ENCODE data around the gene PTPRR. TPM values are rescaled to one million over a fixed set of nuclear protein-coding genes. Genes with fewer than 3 reads are reported as not detected.

Gene PTPRR
- polyA plus RNA-seq, 1 of the 3 experiments (the other 2 are of a cell fraction), result 1.4 TPM

- H3K4me1 ChIP-seq (ENCODE audit: control insufficient read depth in 1 of 2, insufficient read depth in 2 of 2, low read depth in 1 of 2, low read length in 1 of 2), result no peaks in the 10 kb centered on the region; a peak in 3 of 4 replicates
- no peak overlapping the region for H3K4me2 ChIP-seq
- ChIA-PET POLR2A (no interaction called here), CTCF (interaction anchor here (2.8 kb wide), 1 partner anchor 10 kb away, joined by 10 read pairs; no protein-coding TSS in a partner anchor)
- H3K27me3 ChIP-seq (ENCODE audit: insufficient read depth), result no peaks in the 10 kb centered on the region
- peak; percentile 8 for DNase-seq
- H3K4me3 ChIP-seq (ENCODE audit: low read depth in 2 of 2, low read length in 1 of 2), result no peak overlapping the region
- H3F3A ChIP-seq (replicated peaks; ENCODE audit: insufficient read depth), result no peaks in the 10 kb centered on the region
- H3K79me2 ChIP-seq (ENCODE audit: insufficient read depth), result no peaks in the 10 kb centered on the region
- no peaks in the 10 kb centered on the region for H3K36me3 ChIP-seq (replicated peaks in 1 of 2; ENCODE audit: control insufficient read depth in 1 of 2, insufficient read depth in 2 of 2, low read length in 1 of 2)
- TF ChIP-seq GABPA (IDR thresholded peaks at IDR 0.05; ENCODE audit: low read depth) (no peak), PBX3 (IDR thresholded peaks at IDR 0.05) (no peak), NFIC (IDR thresholded peaks at IDR 0.05; ENCODE audit: borderline replicate concordance) (no peak), EP300 (IDR thresholded peaks at IDR 0.05; ENCODE audit: borderline replicate concordance in 1 of 2, low read depth in 1 of 2, low read length in 1 of 2) (peak in 1 of 2 experiments; percentile 59; a peak in 2 of 4 replicates), USF2 (IDR thresholded peaks at IDR 0.05; ENCODE audit: borderline replicate concordance, low read depth, low read length) (no peak), JUND (IDR thresholded peaks at IDR 0.05) (no peak), RAD21 (IDR thresholded peaks at IDR 0.05; ENCODE audit: low read length) (no peak), GATA2 (CRISPR knock-in tag; IDR thresholded peaks at IDR 0.05) (peak; percentile 20; the same call in 1 of the 2 replicates), CTCF (IDR thresholded peaks at IDR 0.05) (no peak), USF1 (IDR thresholded peaks at IDR 0.05; ENCODE audit: borderline replicate concordance, low read depth) (no peak), TCF12 (IDR thresholded peaks at IDR 0.05) (no peak), MAX (IDR thresholded peaks at IDR 0.05; ENCODE audit: low read depth) (no peak), RFX5 (IDR thresholded peaks at IDR 0.05; ENCODE audit: low read length) (no peak), TEAD4 (IDR thresholded peaks at IDR 0.05; ENCODE audit: borderline replicate concordance, insufficient read depth) (no peak), YY1 (IDR thresholded peaks at IDR 0.05; ENCODE audit: low read depth) (no peak), MXI1 (IDR thresholded peaks at IDR 0.05; ENCODE audit: low read depth, low read length) (no peak)
- no peak overlapping the region for H3K9ac ChIP-seq
- no peak overlapping the region for H2AFZ ChIP-seq (ENCODE audit: low read depth)
- no peaks in the 10 kb centered on the region for H4K20me1 ChIP-seq (ENCODE audit: insufficient read depth)
- H3K9me2 ChIP-seq, result no peaks in the 10 kb centered on the region
- no peak overlapping the region for H3K27ac ChIP-seq (ENCODE audit: low read depth in 2 of 2, low read length in 1 of 2)
- 27% methylated on average over 4 of the region's 4 CpGs for WGBS (ENCODE audit: low lambda C conversion rate)
- H3K9me3 ChIP-seq, result no peaks in the 10 kb centered on the region
Observed at GRCh38 chr12:70847871-70848270, 72.7 kb downstream of the PTPRR start.
